ENCODE results near the gene NAPA. TPM values are rescaled to one million over a fixed set of nuclear protein-coding genes. Genes with fewer than 3 reads are reported as not detected.

NAPA gene
- total and polyA plus RNA-seq, 10 of the 15 experiments (the other 5 are each of a cell fraction or from before 2014, with no cell fraction given) = 8.2 to 193 (median 102) TPM

- TF ChIP-seq ATF3 (IDR thresholded peaks at IDR 0.05; ENCODE audit: borderline replicate concordance, extremely low read depth, low read depth, low read length) (no peak), FOS (IDR thresholded peaks at IDR 0.05; ENCODE audit: borderline replicate concordance, extremely low read depth, insufficient read length) (no peak), MYB (IDR thresholded peaks at IDR 0.05; ENCODE audit: borderline replicate concordance, low read depth, low read length) (no peak), ZSCAN29 (IDR thresholded peaks at IDR 0.05) (no peak), CEBPZ (IDR thresholded peaks at IDR 0.05; ENCODE audit: low read depth, low read length) (no peak), SMC3 (IDR thresholded peaks at IDR 0.05; ENCODE audit: borderline replicate concordance, low read length) (no peak), NFIC (IDR thresholded peaks at IDR 0.05; ENCODE audit: low read depth, low read length) (no peak), SP1 (IDR thresholded peaks at IDR 0.05; ENCODE audit: low read depth, low read length) (no peak)
Observed at GRCh38 chr19:47544075-47544474, 29.2 kb upstream of the NAPA start (continued).

GRCh38 chr19:47542030-47542475 is 27.2 kb upstream of the NAPA start:
- TF ChIP-seq DPF2 (IDR thresholded peaks at IDR 0.05) = 0 out of 2 replicates have a peak, but pooled peaks have one; percentile 1
- no peak for TF ChIP-seq TCF12 (IDR thresholded peaks at IDR 0.05; ENCODE audit: low read depth, low read length)
- CTCF ChIA-PET = no interaction called here
- no peaks in the 10 kb centered on the region for H3K4me1 ChIP-seq (ENCODE audit: control insufficient read depth, insufficient read depth, low read length)
- BruUV-seq (replicated peaks) = no TSS peak
- no peaks in the 10 kb centered on the region for H3K9me3 ChIP-seq (replicated peaks; ENCODE audit: control insufficient read depth, insufficient read depth, low read length)
- peaks cover 2% of the 10 kb centered on the region in 2 experiments; a peak in 1 of 4 replicates for H3K27me3 ChIP-seq (replicated peaks in 1 of 2; ENCODE audit: control insufficient read depth in 2 of 2, insufficient read depth in 2 of 2, low read length in 1 of 2)
- H3K79me2 ChIP-seq (ENCODE audit: control insufficient read depth, insufficient read depth, low read length) = no peaks in the 10 kb centered on the region
- no peaks in the 10 kb centered on the region for H4K20me1 ChIP-seq (ENCODE audit: control insufficient read depth, insufficient read depth)
- in situ Hi-C loops (cut with MboI) = no loop called here
- DNase-seq (ENCODE audit: low read depth, low spot score) (no peak), ATAC-seq (no peak), FAIRE-seq (no peak)
- SMC1A ChIA-PET (ENCODE audit: uncharacterized antibody, unreplicated experiment) = no interaction called here
- POLR2A ChIA-PET = interaction anchor here (0.5 kb wide), 1 partner anchor 268 kb away, joined by 4 read pairs; no protein-coding TSS in a partner anchor
- RAD21 ChIA-PET (ENCODE audit: unreplicated experiment) = no interaction called here
- no peak overlapping the region for H3K4me2 ChIP-seq (ENCODE audit: control insufficient read depth, insufficient read depth)
- H3K4me3 ChIP-seq = no peak overlapping the region
- WGBS (ENCODE audit: insufficient coverage, insufficient replicate concordance, low lambda C conversion rate, missing lambda C conversion rate) = 58% methylated on average over 9 of the region's 9 CpGs
- no peak overlapping the region for H3K9ac ChIP-seq (ENCODE audit: control insufficient read depth, insufficient read depth, low read length)
- intact Hi-C loops (cut with micrococcal nuclease; ENCODE audit: unreplicated experiment) = no loop called here
- H2AFZ ChIP-seq (ENCODE audit: control insufficient read depth, low read depth, low read length) = no peak overlapping the region
- no peaks in the 10 kb centered on the region for H3K36me3 ChIP-seq (ENCODE audit: control insufficient read depth in 2 of 2, insufficient read depth in 2 of 2, low read length in 1 of 2)
- H3K27ac ChIP-seq (ENCODE audit: control insufficient read depth, insufficient read depth) = no peak overlapping the region

Measured in GM12878 (cell line).